ENCODE results near the gene TNKS2. TPM values are rescaled to one million over a fixed set of nuclear protein-coding genes. Genes with fewer than 3 reads are reported as not detected.

The TNKS2 gene
- 28.3 and 36.4 TPM in 2 replicates for total RNA-seq

DNA sequence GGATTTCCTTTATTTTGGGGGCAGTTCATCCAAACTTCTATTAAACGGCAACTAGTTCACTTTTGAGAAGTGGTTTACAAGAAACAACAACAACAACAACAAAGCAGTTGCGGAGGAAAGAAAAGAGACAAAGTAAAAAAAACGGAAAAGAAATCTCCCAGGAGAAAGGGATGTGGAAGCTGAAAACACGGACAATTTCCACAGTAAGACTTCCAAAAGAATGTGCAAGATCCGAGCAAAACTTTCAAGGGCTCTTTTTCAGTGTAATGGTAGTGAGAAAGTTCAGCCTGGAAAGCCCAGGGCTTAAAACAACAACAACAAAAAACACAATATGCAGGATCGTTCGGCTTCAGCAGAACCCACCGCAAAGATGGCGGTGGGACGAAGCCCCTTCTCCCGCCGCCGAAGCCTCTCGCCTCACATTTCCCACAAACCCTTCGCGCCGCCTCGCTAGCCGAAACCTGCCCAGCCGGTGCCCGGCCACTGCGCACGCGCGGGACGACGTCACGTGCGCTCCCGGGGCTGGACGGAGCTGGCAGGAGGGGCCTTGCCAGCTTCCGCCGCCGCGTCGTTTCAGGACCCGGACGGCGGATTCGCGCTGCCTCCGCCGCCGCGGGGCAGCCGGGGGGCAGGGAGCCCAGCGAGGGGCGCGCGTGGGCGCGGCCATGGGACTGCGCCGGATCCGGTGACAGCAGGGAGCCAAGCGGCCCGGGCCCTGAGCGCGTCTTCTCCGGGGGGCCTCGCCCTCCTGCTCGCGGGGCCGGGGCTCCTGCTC, at the start of gene TNKS2:
TSS of gene TNKS2 (plus strand) at position 553 of the 775 bp plus-strand sequence. CDS start 265 bp downstream, outside the sequence.

GRCh38 chr10:91909117-91909677, 111.0 kb downstream of the TNKS2 start, which contains the start of gene FGFBP3:
Gene FGFBP3, minus strand, starts transcription at chr10:91909486. Its CDS starts 517 bp downstream, at chr10:91908969.

Small RNA genes within 50 kb of the gene (small RNA-seq; reads per million reads assigned to genes)
- gene AL359198.2 (not detected), gene SRP9P1 (0.11 reads per million)

Other genes with a start within 250 kb of the TNKS2 start
- 2.6 and 4.1 TPM in 2 replicates for gene PPP1R3C, start 165.4 kb upstream of the TNKS2 start, total RNA-seq
- 0.73 and 0.78 TPM in 2 replicates for gene FGFBP3, start 111.1 kb downstream of the TNKS2 start, total RNA-seq
- gene BTAF1, start 125.3 kb downstream of the TNKS2 start, total RNA-seq = 30.9 and 45.5 TPM in 2 replicates

Measured in subcutaneous preadipocyte (primary cell).